GM13977 (cell line): ENCODE data around the gene TENT4B.

ENCODE experiments used
- DNase-seq: peaks from one replicate; pipeline ENCODE4 v3.0.0; 2012; ENCODE audit warnings: low spot score
- in situ Hi-C: fragments of 300-500 bp; cut with MboI; formaldehyde crosslinking; loops from one replicate; pipeline ENCODE4 v1.12.0; 2022; ENCODE audit warnings: low sequenced_read_pairs, low pct_unique_long_range_greater_than_20kb, mixed read lengths, inconsistent platforms; ENCODE audit not compliant: unreplicated experiment
- TF ChIP-seq, protein P1 (sequence below): IDR thresholded peaks from 2 replicates; pipeline ENCODE4 v1.5.1; 2012; ENCODE audit warnings: mild to moderate bottlenecking, control low read depth; ENCODE audit not compliant: insufficient read depth; ENCODE audit errors: extremely low read depth, missing control alignments

Gene TENT4B

GRCh38 chr16:50251375-50252081, 98.4 kb downstream of the TENT4B start:
- TF ChIP-seq, protein P1, sequence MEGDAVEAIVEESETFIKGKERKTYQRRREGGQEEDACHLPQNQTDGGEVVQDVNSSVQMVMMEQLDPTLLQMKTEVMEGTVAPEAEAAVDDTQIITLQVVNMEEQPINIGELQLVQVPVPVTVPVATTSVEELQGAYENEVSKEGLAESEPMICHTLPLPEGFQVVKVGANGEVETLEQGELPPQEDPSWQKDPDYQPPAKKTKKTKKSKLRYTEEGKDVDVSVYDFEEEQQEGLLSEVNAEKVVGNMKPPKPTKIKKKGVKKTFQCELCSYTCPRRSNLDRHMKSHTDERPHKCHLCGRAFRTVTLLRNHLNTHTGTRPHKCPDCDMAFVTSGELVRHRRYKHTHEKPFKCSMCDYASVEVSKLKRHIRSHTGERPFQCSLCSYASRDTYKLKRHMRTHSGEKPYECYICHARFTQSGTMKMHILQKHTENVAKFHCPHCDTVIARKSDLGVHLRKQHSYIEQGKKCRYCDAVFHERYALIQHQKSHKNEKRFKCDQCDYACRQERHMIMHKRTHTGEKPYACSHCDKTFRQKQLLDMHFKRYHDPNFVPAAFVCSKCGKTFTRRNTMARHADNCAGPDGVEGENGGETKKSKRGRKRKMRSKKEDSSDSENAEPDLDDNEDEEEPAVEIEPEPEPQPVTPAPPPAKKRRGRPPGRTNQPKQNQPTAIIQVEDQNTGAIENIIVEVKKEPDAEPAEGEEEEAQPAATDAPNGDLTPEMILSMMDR, result no peak
- in situ Hi-C loops, result no loop called here

GRCh38 chr16:50252082-50252611, 99.0 kb downstream of the TENT4B start:
- DNase-seq, result no peak
- in situ Hi-C loops, result no loop called here
- TF ChIP-seq, protein P1, result no peak

More at GRCh38 chr16:50251375-50252081, 98.4 kb downstream of the TENT4B start:
- DNase-seq, result no peak

DNA sequence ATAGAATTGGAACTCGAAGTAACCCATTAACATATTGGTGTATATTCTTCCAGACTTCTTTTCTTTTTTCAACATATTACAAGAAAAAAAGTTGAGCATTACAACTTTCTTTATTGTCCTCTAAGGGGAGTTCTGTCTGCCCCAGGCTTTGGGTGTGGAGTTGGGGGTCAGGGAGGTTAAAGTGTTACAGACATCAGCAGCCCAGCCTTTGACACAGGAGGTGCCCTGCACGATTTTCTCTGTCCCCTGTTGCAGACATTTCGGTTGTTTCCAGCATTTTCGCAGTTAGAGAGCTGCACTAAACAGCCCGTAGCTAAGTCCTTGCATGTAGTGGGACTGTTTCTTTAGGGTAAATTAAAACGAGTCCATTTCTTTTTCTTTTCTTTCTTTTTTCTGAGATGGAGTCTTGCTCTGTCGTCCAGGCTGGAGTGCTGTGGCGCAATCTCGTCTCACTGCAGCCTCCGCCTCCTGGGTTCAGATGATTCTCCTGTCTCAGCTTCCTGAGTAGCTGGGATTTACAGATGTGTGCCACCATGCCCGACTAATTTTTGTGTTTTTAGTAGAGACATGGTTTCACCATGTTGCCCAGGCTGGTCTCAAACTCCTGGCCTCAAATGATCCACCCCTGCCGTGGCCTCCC, 99.9 kb downstream of the TENT4B start:
- in situ Hi-C loops, result no loop called here
- TF ChIP-seq, protein P1, result no peak
- DNase-seq, result no peak

DNA sequence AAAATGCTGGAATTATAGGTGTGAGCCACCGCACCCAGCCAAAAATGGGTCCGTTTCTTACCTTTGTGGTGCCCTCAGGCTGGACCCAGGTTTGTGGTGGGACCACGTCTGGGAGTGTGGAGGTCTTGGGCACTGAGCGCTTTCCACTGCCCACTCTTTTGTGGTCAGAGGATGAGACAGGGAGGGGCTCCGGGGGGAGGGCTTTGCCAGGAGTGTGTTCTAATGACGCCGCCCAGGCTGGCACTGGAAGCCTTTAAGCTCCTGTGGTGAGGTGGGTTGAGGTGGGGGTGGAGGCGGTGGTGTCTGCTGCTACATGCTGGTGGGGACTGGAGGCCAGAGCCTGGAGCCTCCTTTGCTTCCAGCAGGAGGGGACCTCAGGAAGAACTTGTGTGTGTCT, 100.4 kb downstream of the TENT4B start:
- in situ Hi-C loops, result no loop called here
- DNase-seq, result no peak
- TF ChIP-seq, protein P1, result no peak

DNA sequence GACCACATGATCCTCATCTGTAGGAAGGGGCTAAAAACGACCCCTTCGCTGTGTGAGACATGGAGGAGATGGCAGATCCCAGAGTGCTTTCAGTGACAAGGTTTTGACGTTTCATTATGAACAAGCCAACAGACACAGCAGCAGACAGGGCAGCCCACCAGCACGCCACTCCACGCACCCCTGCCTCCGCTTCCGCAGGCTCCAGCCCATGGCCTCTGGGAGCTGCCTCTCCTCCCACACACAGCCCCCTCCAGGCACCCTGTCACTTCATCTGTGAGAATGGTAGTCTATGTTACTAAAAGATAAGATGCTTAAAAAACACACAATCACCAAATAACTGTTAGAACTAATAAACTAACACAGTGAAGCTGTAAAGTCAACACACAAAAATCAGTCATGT, 101.0 kb downstream of the TENT4B start:
- TF ChIP-seq, protein P1, result no peak
- in situ Hi-C loops, result no loop called here
- DNase-seq, result no peak

GRCh38 chr16:50255538-50255937, 102.4 kb downstream of the TENT4B start:
- DNase-seq, result no peak
- in situ Hi-C loops, result no loop called here
- TF ChIP-seq, protein P1, result no peak
